ENCODE results near the gene PDE4D.

The PDE4D gene

DNA sequence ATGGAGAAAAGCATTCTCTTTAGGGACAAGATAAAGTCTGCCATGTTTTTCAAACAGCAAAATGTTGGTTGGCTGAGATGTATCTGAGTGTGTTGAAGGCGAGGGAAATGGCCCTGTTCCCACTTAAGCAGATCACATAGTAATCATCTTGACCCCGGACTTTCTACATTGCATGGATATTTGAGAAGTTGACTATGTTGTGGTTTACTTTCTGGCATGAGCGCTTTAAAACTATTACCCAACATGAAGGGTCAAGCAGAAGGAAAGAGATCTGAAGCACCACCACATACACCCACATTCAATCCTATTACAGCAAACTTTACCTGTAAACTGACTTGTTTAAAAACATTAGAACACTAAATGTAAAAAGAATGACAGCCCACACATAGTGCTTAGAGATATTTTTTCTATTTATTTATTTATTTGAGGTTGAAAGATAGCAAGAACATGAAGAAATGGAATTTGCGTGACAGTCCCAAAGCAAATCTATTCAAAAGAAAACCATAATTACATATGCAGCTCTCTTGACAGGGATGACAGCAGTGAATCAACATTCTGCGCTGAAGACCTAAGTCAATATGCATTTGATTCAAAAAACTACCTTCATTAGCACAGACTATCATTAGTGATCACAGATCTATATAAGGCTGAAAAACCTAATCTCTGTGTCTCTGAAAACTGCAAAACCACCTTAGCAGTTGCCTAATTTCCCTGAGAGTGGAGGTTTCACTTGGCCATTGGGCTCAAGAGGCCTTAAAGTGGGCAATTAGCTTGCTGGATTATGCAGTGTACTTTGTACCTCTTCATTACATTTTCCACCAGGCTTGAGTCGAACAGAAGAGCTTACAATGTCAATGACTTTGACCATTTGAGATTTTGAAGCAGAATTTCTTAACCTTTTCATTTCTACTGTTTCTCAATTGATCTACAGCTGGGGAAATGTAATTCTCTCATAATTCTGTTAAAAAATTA is 195.0 kb downstream of the PDE4D start:
- DNase-seq (ENCODE audit: insufficient read length, low spot score): no peak
- no peak for FAIRE-seq
- no peak for TF ChIP-seq CTCF (IDR thresholded peaks at IDR 0.05; ENCODE audit: insufficient read depth, missing control alignments)

GRCh38 chr5:59694411-59694810 is 199.1 kb downstream of the PDE4D start:
- DNase-seq (ENCODE audit: insufficient read length, low spot score) (no peak), FAIRE-seq (no peak)
- no peak for TF ChIP-seq CTCF (IDR thresholded peaks at IDR 0.05; ENCODE audit: insufficient read depth, missing control alignments)

- no peak for DNase-seq (ENCODE audit: insufficient read length, low spot score)
- no peak for FAIRE-seq
- TF ChIP-seq CTCF (IDR thresholded peaks at IDR 0.05; ENCODE audit: insufficient read depth, missing control alignments): no peak
Measured at GRCh38 chr5:59693492-59694309, 199.8 kb downstream of the PDE4D start.

DNA sequence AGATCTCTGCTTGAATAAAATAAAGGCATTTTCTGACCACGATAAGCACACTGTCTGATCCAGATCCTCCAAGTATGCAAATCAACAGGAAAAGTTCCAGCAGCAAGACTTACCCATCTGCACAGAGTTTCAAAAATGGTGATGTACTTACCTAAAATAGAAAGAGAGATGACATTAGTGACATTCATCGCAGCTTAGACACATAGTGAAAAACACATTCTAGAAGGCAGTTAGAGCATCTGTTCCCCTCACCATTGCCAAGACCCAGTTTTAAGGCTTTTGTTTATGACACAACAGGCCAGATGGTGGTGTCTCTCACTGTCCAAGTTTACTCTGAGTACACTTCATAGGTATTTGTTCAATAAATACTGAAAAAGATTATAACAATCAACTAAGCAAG is 207.7 kb downstream of the PDE4D start:
- peak; percentile 84 for FAIRE-seq
- no peak for DNase-seq (ENCODE audit: insufficient read length, low spot score)
- TF ChIP-seq CTCF (IDR thresholded peaks at IDR 0.05; ENCODE audit: insufficient read depth, missing control alignments): no peak

DNA sequence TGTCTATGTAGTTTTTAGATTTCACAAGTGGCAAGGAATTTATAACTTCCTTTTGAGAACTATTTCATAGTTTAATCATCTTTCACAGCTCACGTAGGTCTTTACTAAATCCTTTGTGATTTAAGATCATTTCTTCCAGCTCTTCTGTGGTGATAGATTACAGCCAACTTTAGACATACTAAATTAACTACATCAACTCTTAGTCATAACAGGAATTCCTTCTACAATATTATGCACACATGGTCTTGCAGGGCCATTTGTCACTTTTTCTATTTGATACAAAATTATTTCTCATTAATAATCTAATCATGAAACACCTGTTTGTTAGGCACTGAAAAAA is 208.4 kb downstream of the PDE4D start:
- FAIRE-seq: peak; percentile 70
- no peak for TF ChIP-seq CTCF (IDR thresholded peaks at IDR 0.05; ENCODE audit: insufficient read depth, missing control alignments)
- DNase-seq (ENCODE audit: insufficient read length, low spot score): no peak

- TF ChIP-seq CTCF (IDR thresholded peaks at IDR 0.05; ENCODE audit: insufficient read depth, missing control alignments): no peak
- peak; percentile 21 for FAIRE-seq
Measured at GRCh38 chr5:59684388-59685190, 208.9 kb downstream of the PDE4D start.

More at GRCh38 chr5:59684388-59685190, 208.9 kb downstream of the PDE4D start:
- no peak for DNase-seq (ENCODE audit: insufficient read length, low spot score)
